SK-N-MC (cell line): ENCODE measurements around the gene OSMR.

Experiments used
- DNase-seq: peaks from one replicate; pipeline ENCODE4 v3.0.0-alpha.2; 2011; ENCODE audit warnings: low read depth, low spot score
- H3K27ac ChIP-seq: fragments of 200-600 bp; sonication (generic); 2 replicates; pipeline ENCODE4 v1.5.1; 2016; ENCODE audit warnings: mixed run types
- H3K36me3 ChIP-seq: fragments of 200-600 bp; sonication (generic); 2 replicates; pipeline ENCODE4 v1.6.1; 2017; ENCODE audit warnings: antibody characterized with exemption, low read length, mixed read lengths; ENCODE audit not compliant: insufficient read depth
- H3K4me3 ChIP-seq: fragments of 200-600 bp; sonication (generic); 2 replicates; pipeline ENCODE4 v1.5.1; 2016
- H3K9ac ChIP-seq: fragments of 200-600 bp; sonication (generic); 2 replicates; pipeline ENCODE4 v1.8.0; 2017; ENCODE audit warnings: mixed run types, mixed read lengths; ENCODE audit not compliant: insufficient read length
- H3K9me3 ChIP-seq: fragments of 200-600 bp; sonication (generic); 2 replicates; pipeline ENCODE4 v1.6.1; 2017; ENCODE audit warnings: low read depth, mild to moderate bottlenecking, antibody characterized with exemption, low read length, moderate library complexity, mixed read lengths
- EZH2 ChIP-seq: fragments of 200-600 bp; sonication (generic); IDR thresholded peaks from one replicate; pipeline ENCODE4 v1.6.1; 2017; ENCODE audit warnings: antibody characterized with exemption
- FOXP2 ChIP-seq: optimal IDR thresholded peaks from 2 replicates; pipeline ENCODE3; 2011; ENCODE audit warnings: mild to moderate bottlenecking, moderate library complexity; ENCODE audit not compliant: insufficient read depth; ENCODE audit errors: extremely low read length, control extremely low read depth
- POLR2AphosphoS5 ChIP-seq: IDR thresholded peaks from 2 replicates; pipeline ENCODE4 v1.6.1; 2012; ENCODE audit warnings: mild to moderate bottlenecking, low read depth, low read length, borderline replicate concordance

OSMR gene

GRCh38 chr5:38824821-38825220 is 21.0 kb upstream of the OSMR start:
- Histone ChIP-seq H3K9me3 (peaks cover 3% of the 10 kb centered on the region; the same call in 1 of the 2 replicates), H3K4me3 (no peak overlapping the region), H3K9ac (no peak overlapping the region), H3K27ac (no peak overlapping the region), H3K36me3 (peaks cover 13% of the 10 kb centered on the region)
- TF ChIP-seq POLR2AphosphoS5 (no peak), FOXP2 (no peak)
- DNase-seq, result no peak

DNA sequence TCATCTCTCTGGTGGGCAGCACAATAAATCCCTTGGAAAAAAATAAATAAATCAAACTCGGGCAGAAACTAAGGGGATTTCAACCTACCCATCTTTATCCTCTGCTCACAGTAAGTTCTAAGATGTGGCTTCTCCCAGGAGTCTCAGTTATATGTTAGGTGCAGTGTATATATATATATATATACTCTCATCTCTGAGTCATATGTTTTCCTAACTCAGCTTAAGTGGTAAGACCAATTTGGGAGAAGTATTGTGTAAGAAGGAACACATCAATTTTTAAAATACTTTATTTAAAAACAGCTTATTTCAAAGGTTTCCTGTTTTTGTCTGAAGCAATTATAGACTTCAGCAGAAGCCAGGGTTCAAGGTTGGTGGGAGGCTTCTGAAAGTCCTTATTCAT is 20.3 kb upstream of the OSMR start:
- H3K9ac ChIP-seq, result no peak overlapping the region
- no peak for DNase-seq
- no peak overlapping the region for H3K4me3 ChIP-seq
- H3K9me3 ChIP-seq, result no peaks in the 10 kb centered on the region
- H3K27ac ChIP-seq, result no peak overlapping the region
- peaks cover 13% of the 10 kb centered on the region for H3K36me3 ChIP-seq
- TF ChIP-seq FOXP2 (no peak), EZH2 (no peak), POLR2AphosphoS5 (no peak)

DNA sequence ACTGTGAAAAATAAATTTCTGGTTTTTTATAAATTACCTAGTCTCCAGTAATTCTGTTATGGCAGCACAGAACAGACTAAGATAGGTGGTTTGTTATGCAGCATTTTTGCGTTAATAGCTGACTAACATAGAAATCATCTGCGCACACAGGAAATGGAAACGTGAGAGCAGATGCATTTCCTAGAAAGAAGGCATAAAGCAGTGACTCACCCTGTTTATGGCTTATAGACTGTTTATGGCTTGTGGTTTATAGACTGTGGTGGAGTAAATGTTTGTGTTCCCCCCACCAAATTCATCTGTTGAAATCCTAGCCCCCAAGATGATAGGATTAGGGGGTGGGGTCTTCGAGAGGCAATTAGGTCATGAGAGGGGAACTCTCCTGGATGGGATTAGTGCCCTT is 18.3 kb upstream of the OSMR start:
- TF ChIP-seq FOXP2, result no peak
- no peak for TF ChIP-seq EZH2
- no peak for TF ChIP-seq POLR2AphosphoS5
- Histone ChIP-seq H3K4me3 (no peak overlapping the region), H3K9me3 (no peaks in the 10 kb centered on the region), H3K9ac (no peak overlapping the region), H3K36me3 (peaks cover 10% of the 10 kb centered on the region), H3K27ac (no peak overlapping the region)
- DNase-seq, result no peak

DNA sequence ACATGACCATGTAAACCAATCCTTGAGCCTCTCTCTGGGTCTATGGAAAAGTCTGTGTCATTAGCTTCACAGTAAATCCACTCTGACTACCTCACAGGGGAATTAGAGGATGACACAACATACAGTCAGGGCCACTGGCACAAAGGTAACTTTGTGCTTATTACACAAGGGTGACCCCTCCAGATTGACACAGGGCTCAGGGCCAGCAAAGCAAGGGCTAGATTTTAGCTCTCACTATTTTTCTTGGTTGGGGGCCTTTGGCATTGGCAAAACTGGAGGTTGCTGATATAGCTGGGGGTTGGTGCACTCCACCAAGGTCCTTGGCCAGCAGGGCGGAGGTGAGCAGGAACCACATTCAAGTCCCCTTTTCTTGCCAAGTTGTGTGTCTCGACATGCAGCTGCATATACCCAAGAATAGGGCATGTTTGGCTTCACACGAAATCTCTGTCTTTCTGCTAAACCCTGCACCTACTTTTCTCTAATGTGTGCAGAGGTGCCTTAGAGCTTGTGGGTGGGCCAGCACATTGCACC is 15.2 kb upstream of the OSMR start:
- TF ChIP-seq EZH2, result no peak
- no peak for TF ChIP-seq POLR2AphosphoS5
- no peak for TF ChIP-seq FOXP2
- H3K4me3 ChIP-seq, result no peak overlapping the region
- H3K9ac ChIP-seq, result no peak overlapping the region
- no peak for DNase-seq
- H3K27ac ChIP-seq, result no peak overlapping the region
- H3K36me3 ChIP-seq, result 0 out of 2 replicates have a peak, but pooled peaks cover 5% of the 10 kb centered on the region
- H3K9me3 ChIP-seq, result no peaks in the 10 kb centered on the region

GRCh38 chr5:38831117-38831516 is 14.7 kb upstream of the OSMR start:
- TF ChIP-seq FOXP2 (no peak), POLR2AphosphoS5 (no peak), EZH2 (no peak)
- Histone ChIP-seq H3K4me3 (no peak overlapping the region), H3K36me3 (0 out of 2 replicates have a peak, but pooled peaks cover 5% of the 10 kb centered on the region), H3K9me3 (no peaks in the 10 kb centered on the region), H3K9ac (no peak overlapping the region), H3K27ac (no peak overlapping the region)
- no peak for DNase-seq

GRCh38 chr5:38831909-38832308 is 13.9 kb upstream of the OSMR start:
- no peak for DNase-seq
- H3K4me3 ChIP-seq, result no peak overlapping the region
- no peak overlapping the region for H3K27ac ChIP-seq
- TF ChIP-seq FOXP2 (no peak), EZH2 (no peak), POLR2AphosphoS5 (no peak)
- H3K9ac ChIP-seq, result no peak overlapping the region
- H3K36me3 ChIP-seq, result 0 out of 2 replicates have a peak, but pooled peaks cover 5% of the 10 kb centered on the region
- H3K9me3 ChIP-seq, result no peaks in the 10 kb centered on the region

- Histone ChIP-seq H3K36me3 (no peaks in the 10 kb centered on the region), H3K9me3 (no peaks in the 10 kb centered on the region), H3K4me3 (no peak overlapping the region), H3K27ac (peak overlapping the region; percentile 64), H3K9ac (peak overlapping the region; percentile 30)
- TF ChIP-seq FOXP2 (no peak), POLR2AphosphoS5 (no peak), EZH2 (no peak)
- no peak for DNase-seq
Observed at GRCh38 chr5:38832810-38833209, 13.0 kb upstream of the OSMR start.

DNA sequence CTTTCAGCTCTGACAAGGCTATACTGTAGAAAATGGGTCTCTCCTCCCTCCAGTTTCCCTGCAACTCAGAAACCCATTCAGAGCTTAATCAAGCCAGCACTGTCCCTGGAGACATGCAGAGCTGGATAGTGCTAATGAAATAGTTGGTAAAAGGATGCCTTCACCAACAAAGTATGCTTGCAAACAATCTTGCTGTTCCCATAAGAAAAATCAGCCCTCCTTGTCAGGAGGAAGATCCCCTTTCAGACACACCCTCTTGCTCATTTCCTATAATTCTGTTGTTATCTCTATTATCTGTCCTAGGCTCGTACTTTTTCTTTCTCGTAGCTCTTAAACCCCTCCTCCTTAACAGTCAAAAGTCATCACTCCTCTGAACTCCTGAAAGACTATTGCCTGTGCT is 9.9 kb upstream of the OSMR start:
- Histone ChIP-seq H3K4me3 (no peak overlapping the region), H3K27ac (no peak overlapping the region), H3K9ac (no peak overlapping the region), H3K9me3 (0 out of 2 replicates have a peak, but pooled peaks cover 3% of the 10 kb centered on the region), H3K36me3 (peaks cover 11% of the 10 kb centered on the region)
- no peak for DNase-seq
- TF ChIP-seq EZH2 (no peak), POLR2AphosphoS5 (no peak)

DNA sequence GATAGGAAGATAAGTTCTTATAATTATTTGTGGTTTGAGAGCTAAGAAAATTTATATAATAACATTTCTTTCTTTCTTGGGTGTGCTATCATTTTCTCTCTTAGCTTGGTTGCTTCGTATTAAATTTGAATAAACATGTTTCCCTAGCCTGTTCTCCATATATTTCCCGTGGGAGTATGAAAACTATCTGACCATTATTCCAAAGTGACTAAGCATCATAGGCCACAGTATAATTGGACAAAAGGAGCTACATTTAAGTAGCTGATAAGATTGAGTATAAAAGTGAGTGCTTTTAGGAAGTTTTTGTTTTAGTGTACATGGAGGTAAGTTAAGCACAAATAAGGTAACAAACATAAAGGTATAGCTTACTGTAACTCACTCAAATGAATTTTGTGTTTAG is 8.4 kb upstream of the OSMR start:
- Histone ChIP-seq H3K9me3 (0 out of 2 replicates have a peak, but pooled peaks cover 3% of the 10 kb centered on the region), H3K27ac (no peak overlapping the region), H3K9ac (no peak overlapping the region), H3K4me3 (no peak overlapping the region), H3K36me3 (peaks cover 14% of the 10 kb centered on the region)
- DNase-seq, result no peak
- TF ChIP-seq FOXP2 (no peak), EZH2 (no peak), POLR2AphosphoS5 (no peak)
